Right kidney (tissue), 9 donors: ENCODE measurements around the gene CARD16.
"Not testable (repeated sequence)": the region's sequence is repeated elsewhere in the genome, so short reads cannot be mapped to it uniquely, and the experiment has no call there.

ENCODE experiments used
- DNase-seq: peaks from one replicate; pipeline ENCODE4 v3.0.0-alpha.2; 2016
- long read RNA-seq, 8 donors: transcript quantifications; one replicate each; lab custom pipeline, GENCODE V29; 2026

CARD16 gene
- long read RNA-seq, donor 1, partial matches to known transcripts, result 0 of 3 reads
- long read RNA-seq, donor 1, other reads (novel, unspliced or antisense), result 0 of 3 reads
- long read RNA-seq, donor 2, partial matches to known transcripts, result 0 of 1 reads
- long read RNA-seq, donor 2, other reads (novel, unspliced or antisense), result 0 of 1 reads
- long read RNA-seq, donor 3, partial matches to known transcripts, result 0 of 1 reads
- long read RNA-seq, donor 3, other reads (novel, unspliced or antisense), result 0 of 1 reads
- long read RNA-seq, donor 4, result 0 reads
- long read RNA-seq, donor 5, result 0 reads
- long read RNA-seq, donor 6, partial matches to known transcripts, result 0 of 1 reads
- long read RNA-seq, donor 6, other reads (novel, unspliced or antisense), result 0 of 1 reads
- long read RNA-seq, donor 7, result 0 reads
- long read RNA-seq, donor 8, result 0 reads

DNA sequence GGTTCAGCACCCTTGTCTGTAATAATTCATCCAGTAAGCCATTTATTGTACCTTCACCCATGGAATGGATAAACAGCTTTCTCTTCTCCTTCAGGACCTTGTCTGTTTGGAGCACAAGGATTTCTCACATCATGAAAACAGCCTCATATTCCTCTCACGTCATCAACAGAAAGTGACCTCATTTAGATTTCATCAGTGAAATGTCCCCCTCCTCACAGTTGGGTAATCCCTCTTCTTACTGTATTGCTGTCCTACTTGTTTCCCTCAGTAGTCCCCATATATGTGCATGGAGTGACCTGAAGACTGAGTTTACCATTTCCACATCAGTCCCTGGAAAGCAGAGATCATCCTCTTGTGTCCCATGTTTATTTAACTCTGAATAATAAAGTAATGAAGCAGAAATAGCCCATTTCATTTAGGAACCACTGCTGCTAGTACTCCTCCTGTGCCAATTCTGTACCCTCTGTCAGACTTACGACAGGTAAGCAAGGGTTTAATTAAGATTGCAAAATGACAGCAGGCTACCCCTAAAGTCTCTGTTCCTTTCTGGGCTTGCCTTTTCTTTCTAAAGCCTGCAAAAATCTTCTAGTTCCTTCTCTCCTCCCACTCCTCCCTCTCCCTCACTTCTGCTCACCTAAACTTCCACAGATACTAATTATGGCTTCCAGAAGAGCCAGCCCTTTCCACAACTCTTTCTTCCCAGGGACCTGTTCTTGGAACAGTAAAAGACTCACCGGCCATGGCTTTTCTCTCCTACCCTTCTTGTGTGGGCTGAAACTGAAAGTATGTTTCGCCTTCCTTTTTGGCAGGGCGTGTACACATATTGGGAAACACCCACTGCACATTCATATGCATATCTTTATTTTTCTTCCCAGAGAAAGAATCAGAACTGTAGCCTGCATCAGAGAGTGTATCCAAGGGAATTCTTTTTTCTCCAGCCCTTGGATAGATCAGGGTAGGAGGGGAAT lies at the start of gene CARD16:
CARD16 (minus strand) TSS at position 779 of the 968 bp plus-strand sequence; CDS start at position 741, 38 bp downstream.
- not testable (repeated sequence) for DNase-seq

DNA sequence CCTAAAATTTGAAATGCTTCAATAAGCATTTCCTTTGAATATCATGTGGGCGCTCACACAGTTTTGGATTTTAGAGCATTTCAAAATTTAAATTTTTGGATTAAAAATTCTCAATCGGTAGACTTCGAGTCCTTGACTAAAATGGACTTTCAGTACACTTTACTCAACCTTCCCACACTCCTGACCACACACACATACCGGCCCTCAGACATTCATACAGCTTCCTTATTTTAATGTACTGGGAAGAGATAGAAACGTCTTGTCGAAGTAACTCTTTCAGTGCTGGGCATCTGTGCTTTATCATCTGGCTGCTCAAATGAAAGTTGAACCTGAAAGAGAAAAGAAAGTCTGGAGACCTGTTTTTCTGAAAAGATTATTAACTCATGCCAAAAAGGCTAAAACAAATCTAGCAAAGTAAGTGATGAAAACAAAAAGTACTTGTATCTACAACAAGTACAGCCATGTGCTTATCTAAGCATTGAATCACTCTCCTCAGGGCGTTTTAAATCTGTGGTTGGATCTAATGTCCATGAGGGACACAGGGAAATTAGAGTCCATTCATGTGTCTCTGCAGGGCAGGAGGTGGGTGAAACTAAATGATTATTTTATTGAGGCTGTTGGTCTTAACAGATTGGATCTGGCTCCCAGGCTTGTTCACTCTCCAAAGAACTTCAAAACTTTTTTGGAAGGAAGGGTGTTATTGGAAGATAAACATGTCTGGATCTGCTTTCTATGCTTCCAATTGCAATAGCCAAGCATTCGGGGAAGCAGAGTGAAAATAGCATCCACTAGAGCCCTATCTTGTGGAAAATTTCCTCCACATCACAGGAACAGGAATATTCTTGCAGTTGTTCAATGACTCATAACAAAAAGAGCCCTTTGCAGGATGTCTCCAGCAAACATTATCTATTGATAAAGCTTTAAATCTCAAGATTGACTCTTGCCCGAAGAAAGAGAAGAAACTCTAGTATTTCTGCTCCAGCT lies 47.4 kb upstream of the CARD16 start:
- DNase-seq, result no peak

DNA sequence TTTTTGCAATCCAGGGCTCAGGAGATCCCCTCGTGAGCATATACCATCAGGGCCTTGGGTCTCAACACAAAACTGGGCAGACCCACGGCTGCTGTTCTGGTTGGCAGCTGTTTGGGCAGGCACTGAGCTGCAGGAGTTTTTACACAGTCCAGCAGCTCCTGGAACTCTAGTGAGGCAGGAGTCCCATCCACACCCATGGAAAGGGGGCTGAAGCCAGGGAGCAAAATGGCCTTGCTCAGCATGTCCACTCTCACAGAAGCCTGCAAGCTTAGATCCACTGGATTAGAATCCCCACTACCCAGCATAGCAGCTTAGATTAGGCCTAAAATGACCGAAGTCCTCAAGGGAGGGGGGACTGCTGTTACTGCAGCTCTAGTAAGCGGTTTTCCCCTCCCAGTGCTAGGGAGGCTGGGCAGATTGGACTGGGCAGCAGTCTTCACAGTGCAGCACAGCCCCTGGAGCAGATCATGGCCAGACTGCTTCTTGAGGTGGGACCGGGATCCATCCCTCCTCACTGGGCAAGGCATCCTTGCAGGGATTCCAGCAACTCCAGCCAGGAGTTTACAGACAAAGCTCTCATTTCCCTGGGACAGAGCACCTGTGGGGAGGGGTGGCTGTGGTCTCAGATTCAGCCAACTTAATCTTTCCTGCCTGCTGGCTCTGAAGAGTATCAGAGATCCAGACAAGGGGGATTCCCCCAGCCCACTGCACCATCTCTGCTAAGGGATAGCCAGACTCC lies 36.4 kb upstream of the CARD16 start:
- DNase-seq, result no peak

DNA sequence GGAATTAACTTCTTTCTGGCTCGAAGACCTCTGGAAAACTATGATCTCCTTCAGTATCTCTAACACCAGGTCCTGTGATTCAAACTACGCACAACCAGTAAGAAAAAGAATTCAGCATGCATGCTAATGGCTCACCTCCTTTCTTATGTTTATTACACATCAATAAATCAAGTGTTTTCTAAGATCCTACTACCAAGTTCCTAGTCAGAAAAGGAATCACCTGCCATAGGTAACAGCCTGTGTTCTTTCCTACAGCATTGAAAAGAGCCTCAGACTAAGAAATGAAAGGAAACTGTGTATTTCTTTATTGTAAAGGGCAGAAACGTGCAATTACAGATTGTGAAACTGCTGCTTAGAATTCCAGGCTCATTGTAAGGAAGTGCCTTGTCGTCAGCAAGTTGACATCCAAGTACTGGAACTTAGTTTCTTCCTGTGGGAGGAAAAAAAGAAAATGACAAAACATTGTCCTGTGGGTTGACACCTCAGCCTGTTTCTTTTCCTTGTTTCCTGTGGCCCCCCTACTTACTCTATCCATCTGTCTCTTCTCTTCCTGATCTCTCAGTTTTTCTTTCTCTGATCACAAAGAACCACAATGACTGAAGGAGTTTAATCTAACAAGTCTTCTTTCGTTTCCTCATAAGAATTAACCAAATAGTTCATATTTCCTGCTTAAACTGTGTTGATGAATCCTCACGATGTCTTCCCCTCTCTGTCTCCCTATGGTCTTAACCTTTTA lies 35.2 kb upstream of the CARD16 start:
- DNase-seq, result not testable (repeated sequence)

DNA sequence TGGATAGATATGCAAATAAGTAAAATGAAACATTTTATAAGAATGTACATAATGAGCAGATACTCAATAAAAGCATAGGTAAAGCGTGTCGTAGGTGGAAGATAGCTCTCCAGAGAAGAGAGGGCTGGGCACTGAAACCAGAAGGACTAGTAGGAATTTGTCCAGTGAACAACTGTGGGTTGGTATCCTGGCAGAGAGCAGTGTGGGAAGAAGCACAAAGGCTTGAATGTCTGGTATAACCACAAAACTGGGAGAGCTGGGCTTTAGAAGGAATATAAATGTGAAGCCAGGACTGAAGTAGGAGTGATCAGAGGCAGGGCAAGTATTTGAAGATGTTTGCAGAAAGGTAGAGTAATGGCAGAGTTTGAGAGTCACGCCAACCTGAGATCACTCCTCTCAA lies 33.1 kb upstream of the CARD16 start:
- no peak for DNase-seq

DNA sequence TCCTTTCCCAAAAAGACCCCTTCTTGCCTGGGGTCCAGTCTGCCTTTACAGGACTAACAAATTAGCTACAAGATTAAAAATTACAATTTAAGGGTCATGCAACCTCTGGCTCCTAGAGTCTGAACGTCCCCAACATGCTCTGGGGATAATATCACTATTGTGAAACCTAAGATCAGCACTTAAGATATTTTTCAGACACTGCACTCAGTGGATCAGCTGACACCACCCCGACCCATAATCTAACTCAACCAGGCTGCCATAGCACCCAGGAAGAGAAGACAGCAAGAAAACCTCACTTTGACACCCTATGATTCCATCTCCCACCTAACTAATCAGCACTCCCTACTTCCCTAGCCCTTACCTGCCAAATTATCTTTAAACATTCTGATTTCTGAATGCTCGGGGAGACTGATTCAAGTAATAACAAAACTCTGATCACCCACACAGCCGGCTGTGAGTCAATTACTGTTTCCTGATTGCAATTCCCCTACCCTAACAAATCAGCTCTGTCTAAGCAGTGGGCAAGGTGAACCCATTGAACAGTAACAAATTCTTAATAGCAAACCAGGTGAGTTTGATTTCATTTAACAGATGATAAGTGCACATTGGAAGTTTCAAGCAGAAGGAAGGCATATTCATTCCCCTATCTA lies 32.1 kb upstream of the CARD16 start:
- DNase-seq, result not testable (repeated sequence)

DNA sequence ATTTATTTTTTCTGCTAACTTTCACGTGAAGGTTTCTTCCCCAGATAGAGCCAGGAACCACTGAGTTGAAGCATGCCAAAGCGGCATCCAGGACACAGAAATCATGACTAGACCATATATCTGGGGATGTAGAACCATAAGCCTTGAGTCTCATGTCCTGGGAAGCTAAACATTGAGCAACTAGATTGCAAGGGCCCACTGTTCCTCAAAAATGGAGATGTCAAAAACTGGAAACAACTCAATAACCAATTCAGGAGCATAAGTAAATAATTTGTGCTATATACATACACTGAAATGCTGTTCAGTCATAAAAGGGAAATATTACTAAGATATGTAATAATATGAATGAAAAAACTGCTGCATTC lies 29.0 kb upstream of the CARD16 start:
- DNase-seq, result no peak

DNA sequence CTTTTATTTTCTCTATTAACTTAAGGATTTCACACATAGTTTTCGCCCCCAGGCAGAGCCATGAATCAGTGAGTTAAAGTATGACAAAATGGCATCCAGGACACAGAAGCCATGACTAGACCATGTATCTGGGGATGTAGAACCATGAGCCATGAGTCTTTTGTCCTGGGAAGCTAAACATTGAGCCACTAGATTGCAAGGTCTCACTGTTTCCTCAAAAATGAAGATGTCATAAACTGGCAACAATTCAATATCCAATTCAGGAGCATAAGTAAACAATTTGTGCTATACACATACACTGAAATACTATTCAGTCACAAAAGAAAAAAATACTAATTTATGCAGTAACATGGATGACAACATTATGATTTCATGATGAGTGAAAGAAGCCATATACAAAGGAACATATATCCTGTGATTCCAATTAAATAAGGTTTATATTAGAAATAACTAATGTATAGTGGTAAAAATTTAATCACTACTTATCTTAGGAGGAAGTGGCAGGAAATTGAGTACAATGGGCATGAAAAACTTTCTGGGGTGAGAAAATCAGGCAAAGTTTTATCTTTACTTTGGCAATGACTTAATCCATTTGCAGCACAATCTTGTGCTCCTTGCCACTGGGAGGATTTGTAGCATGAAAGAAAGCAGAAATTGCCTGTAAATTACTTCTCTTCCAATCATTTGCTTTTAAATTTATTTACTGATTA lies 28.5 kb upstream of the CARD16 start:
- no peak for DNase-seq

DNA sequence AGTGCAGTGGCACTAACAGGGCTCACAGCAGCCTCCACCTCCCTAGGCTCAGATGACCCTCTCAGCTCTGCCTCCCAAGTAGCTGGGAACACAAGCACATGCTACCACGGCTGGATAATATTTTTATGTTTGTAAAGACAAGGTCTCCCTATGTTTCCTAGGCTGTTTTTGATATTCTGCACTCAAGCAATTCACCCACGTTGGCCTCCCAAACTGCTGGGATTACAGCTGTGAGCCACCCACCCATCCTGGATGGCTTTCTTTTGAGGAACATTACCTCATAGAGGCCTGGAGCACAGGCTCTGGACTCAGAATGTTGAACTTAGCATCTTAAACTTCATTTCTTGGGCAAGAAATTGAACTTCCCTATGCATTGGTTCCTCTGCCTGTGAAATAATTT lies 26.9 kb upstream of the CARD16 start:
- not testable (repeated sequence) for DNase-seq

DNA sequence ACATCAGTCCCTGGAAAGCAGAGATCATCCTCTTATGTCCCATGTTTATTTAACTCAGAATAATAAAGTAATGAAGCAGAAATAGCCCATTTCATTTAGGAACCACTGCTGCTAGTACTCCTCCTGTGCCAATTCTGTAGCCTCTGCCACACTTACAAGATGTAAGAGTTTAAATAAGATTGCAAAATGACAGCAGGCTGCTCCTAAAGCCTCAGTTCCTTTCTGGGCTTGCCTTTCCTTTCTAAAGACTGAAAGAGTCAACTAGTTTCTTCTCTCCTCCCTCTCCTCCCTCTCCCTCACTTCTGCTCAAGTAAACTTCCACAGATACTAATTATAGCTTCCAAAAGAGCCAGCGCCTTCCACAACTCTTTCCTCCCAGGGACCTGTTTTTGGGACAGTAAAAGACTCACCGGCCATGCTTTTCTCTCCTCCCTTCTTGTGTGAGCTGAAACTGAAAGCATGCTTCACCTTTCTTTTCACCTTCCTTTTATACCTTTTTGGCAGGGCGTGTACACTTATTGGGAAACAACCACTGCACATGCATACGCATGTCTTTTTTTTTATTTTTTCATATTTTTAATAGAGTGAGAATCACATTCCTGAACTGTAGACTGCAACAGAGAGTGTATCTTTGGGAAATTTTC lies 26.1 kb upstream of the CARD16 start:
- no peak for DNase-seq

DNA sequence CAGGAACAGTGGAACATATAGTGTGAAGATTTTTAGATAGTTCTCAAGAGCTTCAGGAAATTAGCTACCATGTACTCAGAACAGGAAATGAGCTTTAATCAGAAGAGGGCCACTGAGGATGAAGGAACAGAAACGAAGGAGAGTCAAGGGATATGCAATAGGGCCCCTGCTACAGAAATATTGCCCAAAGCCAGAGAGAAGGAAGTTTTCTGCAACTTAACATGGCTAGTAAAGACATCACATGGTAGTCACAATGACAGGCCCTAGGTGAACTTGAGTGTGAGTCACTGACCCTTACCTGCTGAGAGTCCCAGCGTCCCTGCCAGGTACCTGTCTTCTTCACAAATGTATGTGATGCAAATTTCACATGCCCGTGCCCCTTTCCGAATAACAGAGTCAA lies 25.2 kb upstream of the CARD16 start:
- no peak for DNase-seq

DNA sequence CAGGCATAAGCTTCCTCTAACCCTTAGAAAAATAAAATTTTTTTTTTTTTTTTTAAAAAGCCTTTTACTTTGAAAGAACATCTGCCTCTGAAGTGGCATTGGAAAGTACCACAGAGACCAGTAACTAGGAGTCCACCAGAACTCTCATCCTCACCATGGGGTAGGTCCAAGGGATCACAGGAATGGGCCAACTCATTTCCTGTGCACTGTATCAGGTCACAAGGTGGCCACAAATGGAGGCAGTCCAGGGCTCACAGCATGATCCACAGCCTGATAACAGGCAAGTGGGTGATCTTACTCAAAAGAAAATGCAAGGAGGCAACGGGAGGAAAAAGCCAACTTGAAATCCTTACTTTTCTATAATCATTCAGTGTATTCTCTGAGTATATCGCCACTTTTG lies 24.6 kb upstream of the CARD16 start:
- DNase-seq, result not testable (repeated sequence)

DNA sequence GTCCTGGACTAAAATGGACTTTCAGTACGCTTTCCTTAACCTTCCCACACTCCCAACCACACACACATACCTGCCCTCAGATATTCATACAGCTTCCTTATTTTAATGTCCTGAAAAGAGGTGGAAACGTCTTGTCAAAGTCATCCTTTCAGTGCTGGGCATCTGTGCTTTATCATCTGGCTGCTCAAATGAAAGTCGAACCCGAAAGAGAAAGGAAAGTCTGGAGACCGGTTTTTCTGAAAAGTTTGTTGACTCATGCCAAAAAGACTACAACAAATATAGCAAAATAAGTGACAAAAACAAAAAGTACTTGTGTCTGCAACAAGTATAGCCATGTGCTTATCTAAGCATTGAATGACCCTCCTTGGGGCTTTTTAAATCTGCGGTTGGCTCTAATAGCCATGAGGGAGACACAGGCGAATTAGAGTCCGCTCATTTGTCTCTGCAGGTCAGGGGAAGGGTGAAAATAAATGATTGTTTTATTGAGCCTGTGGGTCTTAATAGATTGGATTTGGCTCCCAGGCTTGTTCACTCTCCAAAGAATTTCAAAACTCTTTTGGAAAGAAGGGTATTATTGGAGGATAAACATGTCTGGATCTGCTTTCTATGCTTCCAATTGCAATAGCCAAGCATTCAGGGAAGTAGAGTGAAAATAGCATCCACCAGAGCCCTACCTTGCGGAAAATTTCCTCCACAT lies 18.3 kb upstream of the CARD16 start:
- not testable (repeated sequence) for DNase-seq

DNA sequence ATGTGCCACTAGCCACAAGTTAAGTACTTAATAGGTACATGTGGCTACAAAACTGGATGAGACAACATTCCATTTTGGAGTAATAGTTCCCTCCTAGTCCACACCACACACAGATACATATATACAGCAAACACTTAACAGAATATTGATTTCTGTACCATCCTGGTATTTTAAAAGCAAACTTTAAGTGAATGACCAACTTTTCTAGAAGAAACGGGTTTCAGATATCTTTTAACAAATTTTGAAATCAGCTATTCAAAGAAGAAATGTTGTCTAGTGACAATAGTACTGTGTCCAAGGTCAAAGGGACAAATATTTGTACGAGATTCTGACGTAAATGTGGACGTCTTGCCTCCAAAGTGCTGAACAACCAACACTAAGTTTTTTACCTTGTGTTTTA lies 12.3 kb upstream of the CARD16 start:
- no peak for DNase-seq

DNA sequence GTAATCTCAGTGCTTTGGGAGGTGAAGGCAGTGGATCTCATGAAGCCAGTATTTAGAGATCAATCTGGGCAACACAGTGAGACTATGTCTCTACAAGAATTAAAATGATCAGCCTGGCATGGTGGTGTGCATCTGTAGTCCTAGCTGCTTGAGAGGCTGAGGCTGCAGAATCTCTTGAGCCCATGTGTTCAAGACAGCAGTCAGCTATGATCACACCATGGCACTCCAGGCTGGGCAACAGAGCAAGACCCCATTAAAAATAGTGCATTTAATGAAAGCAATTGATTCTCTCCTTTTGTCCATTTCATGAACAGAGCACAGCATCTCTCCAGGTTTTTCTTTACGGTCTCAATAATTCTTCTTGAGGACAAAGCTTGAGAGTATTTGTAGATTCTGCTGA lies 11.3 kb upstream of the CARD16 start:
- DNase-seq, result no peak

DNA sequence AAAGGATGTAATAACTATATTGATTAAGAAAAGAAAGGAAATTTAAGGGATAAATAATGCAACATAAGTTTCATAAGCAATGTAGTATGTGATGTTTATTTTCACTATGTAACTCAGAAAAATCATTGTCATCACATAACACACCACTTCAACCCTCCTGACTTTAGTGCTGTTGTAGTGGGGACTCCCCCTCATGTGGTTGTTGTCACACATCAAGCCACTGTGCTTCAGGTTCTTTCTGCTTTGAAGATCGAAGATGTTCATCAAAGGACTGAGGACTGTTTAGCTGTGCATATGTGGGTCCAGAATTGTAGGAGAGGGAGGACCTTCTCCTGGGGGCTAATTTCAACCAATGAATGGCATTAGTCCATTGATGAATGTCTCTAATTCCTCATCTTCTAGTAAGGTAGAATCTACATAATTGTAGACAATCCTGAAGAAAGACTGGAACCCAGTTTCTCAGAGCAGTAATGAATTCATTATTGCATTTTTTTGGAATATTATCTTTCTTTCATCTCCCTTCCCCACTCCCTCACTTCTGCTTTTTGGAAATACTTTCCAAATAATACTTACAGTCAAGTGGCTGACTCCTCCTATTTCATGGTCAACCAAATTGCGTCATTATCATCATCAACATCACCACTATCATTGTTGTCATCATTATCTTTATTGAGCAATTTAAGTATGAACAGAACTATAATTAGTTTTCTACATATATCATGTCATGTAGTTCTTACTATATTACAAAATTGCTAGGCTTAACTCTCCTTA lies 9.8 kb upstream of the CARD16 start:
- no peak for DNase-seq

DNA sequence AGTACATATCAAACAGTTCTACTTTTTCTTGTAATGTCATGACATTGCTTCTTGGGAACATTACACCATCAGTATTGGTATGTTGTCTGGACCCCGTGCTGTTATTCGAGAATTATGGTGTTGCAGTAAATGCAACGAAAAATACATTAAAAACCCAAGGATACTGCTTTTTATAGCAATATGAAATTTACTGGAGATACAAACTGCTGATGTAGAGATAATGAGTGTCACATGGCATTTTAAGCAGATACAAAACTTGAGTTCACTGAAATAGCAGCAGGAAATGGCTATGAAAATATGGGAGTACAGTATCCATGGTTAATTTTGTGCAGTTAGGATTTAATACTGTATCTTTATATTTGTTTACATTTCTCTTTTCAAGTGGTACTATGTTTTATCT lies 7.4 kb upstream of the CARD16 start:
- no peak for DNase-seq
